MM.1S (cell line): Measurements from ENCODE around the gene NELL2.

ENCODE experiments used
- DNase-seq: peaks from one replicate; pipeline ENCODE4 v3.0.0-alpha.2; 2015
- H2AFZ ChIP-seq: fragments of 300-600 bp; sonication (generic); 2 replicates; pipeline ENCODE4 v1.6.0; 2016; ENCODE audit warnings: antibody characterized with exemption, low read length
- H3F3A ChIP-seq: fragments of 300-600 bp; sonication (generic); 2 replicates; pipeline ENCODE4 v1.6.1; 2016; ENCODE audit warnings: mild to moderate bottlenecking, antibody characterized with exemption, low read length, moderate library complexity, mixed read lengths; ENCODE audit not compliant: insufficient read depth
- H3K27ac ChIP-seq: fragments of 300-600 bp; sonication (generic); 2 replicates; pipeline ENCODE4 v1.5.1; 2016; ENCODE audit warnings: mild to moderate bottlenecking, low read length
- H3K27me3 ChIP-seq: fragments of 300-600 bp; sonication (generic); replicated peaks from 2 replicates; pipeline ENCODE4 v1.6.0; 2016; ENCODE audit warnings: low read length; ENCODE audit not compliant: insufficient read depth
- H3K36me3 ChIP-seq: fragments of 300-600 bp; sonication (generic); replicated peaks from 2 replicates; pipeline ENCODE4 v1.6.1; 2016; ENCODE audit warnings: mild to moderate bottlenecking, low read length, mixed read lengths; ENCODE audit not compliant: insufficient read depth
- H3K4me1 ChIP-seq: fragments of 300-600 bp; sonication (generic); 2 replicates; pipeline ENCODE4 v1.6.1; 2016; ENCODE audit warnings: low read length, mixed read lengths
- H3K4me2 ChIP-seq: fragments of 300-600 bp; sonication (generic); 2 replicates; pipeline ENCODE4 v1.6.0; 2016; ENCODE audit warnings: low read depth, low read length
- H3K4me3 ChIP-seq: fragments of 300-600 bp; sonication (generic); 2 replicates; pipeline ENCODE4 v1.5.1; 2016; ENCODE audit warnings: low read length, mixed read lengths
- H3K79me2 ChIP-seq: fragments of 300-600 bp; sonication (generic); 2 replicates; pipeline ENCODE4 v1.6.1; 2016; ENCODE audit warnings: mixed run types, low read length, mixed read lengths
- H3K9ac ChIP-seq: fragments of 300-600 bp; sonication (generic); 2 replicates; pipeline ENCODE4 v1.6.1; 2016; ENCODE audit warnings: low read length, mixed read lengths
- H3K9me2 ChIP-seq: fragments of 300-600 bp; sonication (generic); replicated peaks from 2 replicates; pipeline ENCODE4 v1.6.1; 2016; ENCODE audit warnings: mild to moderate bottlenecking, low read length, mixed read lengths; ENCODE audit not compliant: insufficient read depth
- H3K9me3 ChIP-seq: fragments of 300-600 bp; sonication (generic); replicated peaks from 2 replicates; pipeline ENCODE4 v1.6.1; 2016; ENCODE audit warnings: mild to moderate bottlenecking, low read length, mixed read lengths; ENCODE audit not compliant: insufficient read depth
- H4K20me1 ChIP-seq: fragments of 300-600 bp; sonication (generic); 2 replicates; pipeline ENCODE4 v1.6.1; 2016; ENCODE audit warnings: mild to moderate bottlenecking, low read length, moderate library complexity, mixed read lengths; ENCODE audit not compliant: insufficient read depth
- EZH2 ChIP-seq: fragments of 300-600 bp; sonication (generic); optimal IDR thresholded peaks from 2 replicates; pipeline ENCODE3; 2017; ENCODE audit warnings: low read depth, mild to moderate bottlenecking, antibody characterized with exemption, low read length, mixed read lengths
- EZH2phosphoT487 ChIP-seq: fragments of 300-600 bp; sonication (generic); IDR thresholded peaks from 2 replicates; pipeline ENCODE4 v1.6.1; 2018; ENCODE audit warnings: antibody characterized with exemption, low read length
- TF ChIP-seq, protein P1 (sequence below): fragments of 300-600 bp; sonication (generic); IDR thresholded peaks from 2 replicates; pipeline ENCODE4 v1.5.1; 2016; ENCODE audit warnings: antibody characterized with exemption, low read length, mixed read lengths

The NELL2 gene

GRCh38 chr12:44574586-44574985 is 301.5 kb downstream of the NELL2 start:
- no peak for TF ChIP-seq EZH2phosphoT487
- TF ChIP-seq EZH2, result no peak
- TF ChIP-seq, protein P1, sequence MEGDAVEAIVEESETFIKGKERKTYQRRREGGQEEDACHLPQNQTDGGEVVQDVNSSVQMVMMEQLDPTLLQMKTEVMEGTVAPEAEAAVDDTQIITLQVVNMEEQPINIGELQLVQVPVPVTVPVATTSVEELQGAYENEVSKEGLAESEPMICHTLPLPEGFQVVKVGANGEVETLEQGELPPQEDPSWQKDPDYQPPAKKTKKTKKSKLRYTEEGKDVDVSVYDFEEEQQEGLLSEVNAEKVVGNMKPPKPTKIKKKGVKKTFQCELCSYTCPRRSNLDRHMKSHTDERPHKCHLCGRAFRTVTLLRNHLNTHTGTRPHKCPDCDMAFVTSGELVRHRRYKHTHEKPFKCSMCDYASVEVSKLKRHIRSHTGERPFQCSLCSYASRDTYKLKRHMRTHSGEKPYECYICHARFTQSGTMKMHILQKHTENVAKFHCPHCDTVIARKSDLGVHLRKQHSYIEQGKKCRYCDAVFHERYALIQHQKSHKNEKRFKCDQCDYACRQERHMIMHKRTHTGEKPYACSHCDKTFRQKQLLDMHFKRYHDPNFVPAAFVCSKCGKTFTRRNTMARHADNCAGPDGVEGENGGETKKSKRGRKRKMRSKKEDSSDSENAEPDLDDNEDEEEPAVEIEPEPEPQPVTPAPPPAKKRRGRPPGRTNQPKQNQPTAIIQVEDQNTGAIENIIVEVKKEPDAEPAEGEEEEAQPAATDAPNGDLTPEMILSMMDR, result no peak
- H3K9me2 ChIP-seq, result no peaks in the 10 kb centered on the region
- H3K4me1 ChIP-seq, result no peaks in the 10 kb centered on the region
- no peaks in the 10 kb centered on the region for H3K79me2 ChIP-seq
- H3K4me2 ChIP-seq, result no peak overlapping the region
- H3K36me3 ChIP-seq, result no peaks in the 10 kb centered on the region
- no peak overlapping the region for H3K27ac ChIP-seq
- no peak for DNase-seq
- no peaks in the 10 kb centered on the region for H3K27me3 ChIP-seq
- no peak overlapping the region for H3K9ac ChIP-seq
- no peaks in the 10 kb centered on the region for H3F3A ChIP-seq
- H3K4me3 ChIP-seq, result no peak overlapping the region
- H4K20me1 ChIP-seq, result no peaks in the 10 kb centered on the region
- H2AFZ ChIP-seq, result no peak overlapping the region
- no peaks in the 10 kb centered on the region for H3K9me3 ChIP-seq

DNA sequence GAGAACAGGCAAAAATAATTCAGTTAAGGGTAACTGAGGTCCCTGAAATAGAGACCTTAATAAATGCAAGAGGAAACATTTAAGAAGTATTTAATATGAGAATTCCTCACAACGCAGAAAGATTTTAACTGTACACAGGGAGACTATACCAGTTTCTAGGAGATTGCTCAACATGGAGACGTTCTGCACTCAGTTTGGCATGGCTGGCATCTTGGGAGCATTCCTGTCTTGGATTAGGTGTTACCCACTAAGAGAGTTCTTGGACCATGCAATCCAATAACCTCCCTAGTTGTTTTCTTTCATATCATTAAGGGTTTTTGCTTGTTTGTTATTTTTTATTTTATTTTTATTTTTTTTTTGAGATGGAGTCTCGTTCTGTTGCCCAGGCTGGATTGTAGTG is 302.4 kb downstream of the NELL2 start:
- no peaks in the 10 kb centered on the region for H3F3A ChIP-seq

DNA sequence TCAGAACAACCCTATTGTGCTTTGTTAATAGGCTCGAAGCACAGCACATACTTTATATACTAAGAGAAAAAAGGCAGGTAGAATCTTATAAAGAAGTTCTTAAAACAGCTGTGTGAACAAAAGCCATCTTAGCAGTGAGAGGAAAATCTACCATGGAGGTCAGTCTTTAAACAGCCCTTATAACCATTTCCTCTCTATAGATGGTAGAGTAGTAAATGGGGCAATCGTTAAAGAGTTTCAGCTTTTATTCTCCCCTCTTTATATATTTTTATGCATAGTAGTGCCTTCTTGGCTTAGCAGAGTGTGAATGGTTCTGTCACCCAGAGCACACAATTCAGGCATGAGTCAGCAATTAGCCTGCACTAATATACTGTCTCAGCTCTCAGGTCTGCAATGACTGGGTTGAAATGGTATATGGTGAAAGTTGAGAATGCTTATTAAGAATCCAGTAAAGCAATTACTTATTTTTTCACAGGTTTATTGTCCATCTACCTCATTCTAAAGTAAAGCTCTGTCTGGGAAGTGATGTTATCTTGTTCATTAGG is 305.0 kb downstream of the NELL2 start:
- no peak overlapping the region for H3K4me3 ChIP-seq
- no peaks in the 10 kb centered on the region for H3K27me3 ChIP-seq
- H4K20me1 ChIP-seq, result no peaks in the 10 kb centered on the region
- TF ChIP-seq, protein P1, result no peak
- TF ChIP-seq EZH2phosphoT487 (no peak), EZH2 (no peak)
- no peaks in the 10 kb centered on the region for H3K4me1 ChIP-seq
- no peak overlapping the region for H3K27ac ChIP-seq
- H3K9ac ChIP-seq, result no peak overlapping the region
- H3K79me2 ChIP-seq, result no peaks in the 10 kb centered on the region
- H3F3A ChIP-seq, result no peaks in the 10 kb centered on the region
- H3K36me3 ChIP-seq, result no peaks in the 10 kb centered on the region
- no peak overlapping the region for H2AFZ ChIP-seq
- no peak overlapping the region for H3K4me2 ChIP-seq
- H3K9me2 ChIP-seq, result no peaks in the 10 kb centered on the region
- no peaks in the 10 kb centered on the region for H3K9me3 ChIP-seq
- DNase-seq, result no peak

More for the DNA sequence above, 302.4 kb downstream of the NELL2 start:
- Histone ChIP-seq H3K27me3 (no peaks in the 10 kb centered on the region), H4K20me1 (no peaks in the 10 kb centered on the region), H3K9ac (no peak overlapping the region), H3K27ac (no peak overlapping the region), H3K9me2 (no peaks in the 10 kb centered on the region), H3K36me3 (no peaks in the 10 kb centered on the region), H2AFZ (no peak overlapping the region), H3K79me2 (no peaks in the 10 kb centered on the region), H3K4me3 (no peak overlapping the region), H3K9me3 (no peaks in the 10 kb centered on the region), H3K4me1 (no peaks in the 10 kb centered on the region), H3K4me2 (no peak overlapping the region)
- TF ChIP-seq EZH2phosphoT487, result no peak
- DNase-seq, result no peak

- Histone ChIP-seq H3K4me2 (no peak overlapping the region), H3K9me2 (no peaks in the 10 kb centered on the region), H3F3A (no peaks in the 10 kb centered on the region), H3K9ac (no peak overlapping the region), H3K36me3 (no peaks in the 10 kb centered on the region), H3K27me3 (no peaks in the 10 kb centered on the region), H3K4me3 (no peak overlapping the region), H4K20me1 (no peaks in the 10 kb centered on the region), H2AFZ (no peak overlapping the region), H3K79me2 (no peaks in the 10 kb centered on the region), H3K9me3 (no peaks in the 10 kb centered on the region), H3K4me1 (no peaks in the 10 kb centered on the region), H3K27ac (no peak overlapping the region)
- TF ChIP-seq EZH2, result no peak
- TF ChIP-seq EZH2phosphoT487, result no peak
- TF ChIP-seq, protein P1, result no peak
- DNase-seq, result no peak
Measured at GRCh38 chr12:44570036-44570583, 306.0 kb downstream of the NELL2 start.
